A673 (cell line): ENCODE measurements around the gene THBS2. TPM values are rescaled to one million over a fixed set of nuclear protein-coding genes. Genes with fewer than 3 reads are reported as not detected.

Experiments
- BruUV-seq: library from RNA; stranded (reverse); fragments of 400-500 nt; replicated peaks from 2 replicates; lab custom pipeline; 2021; lab: Mats Ljungman, UMichigan
- CTCF ChIA-PET: fragments of 300-600 bp; sonication (Branson Sonifier 250); formaldehyde crosslinking; loops from one replicate; lab custom pipeline; 2022; ENCODE audit warnings: antibody characterized with exemption; lab: Charles Lee
- POLR2A ChIA-PET: fragments of 300-600 bp; sonication (Branson Sonifier 250); formaldehyde crosslinking; loops from one replicate; lab custom pipeline; 2022; ENCODE audit warnings: antibody characterized with exemption; ENCODE audit not compliant: low non-redundant PET; lab: Charles Lee
- DNase-seq: peaks from one replicate; pipeline ENCODE4 v3.0.0-alpha.2; 2015; ENCODE audit warnings: low spot score
- H3K27ac ChIP-seq: fragments of 200-600 bp; sonication (generic); 2 replicates; pipeline ENCODE4 v1.5.1; 2016; ENCODE audit warnings: mixed run types, low read depth, mild to moderate bottlenecking, mixed read lengths, antibody characterized with exemption, low read length; ENCODE audit not compliant: poor library complexity, severe bottlenecking
- H3K27me3 ChIP-seq: fragments of 200-600 bp; sonication (generic); replicated peaks from 2 replicates; pipeline ENCODE4 v1.6.1; 2017; ENCODE audit warnings: mixed run types, low read depth, mild to moderate bottlenecking, mixed read lengths, antibody characterized with exemption, low read length; ENCODE audit not compliant: insufficient read depth, poor library complexity
- H3K36me3 ChIP-seq: fragments of 200-600 bp; sonication (generic); 2 replicates; pipeline ENCODE4 v1.6.1; 2016; ENCODE audit warnings: mixed run types, mild to moderate bottlenecking, mixed read lengths, antibody characterized with exemption, low read length; ENCODE audit not compliant: insufficient read depth, poor library complexity, severe bottlenecking
- H3K4me1 ChIP-seq: fragments of 200-600 bp; sonication (generic); 2 replicates; pipeline ENCODE4 v1.6.1; 2017; ENCODE audit warnings: mixed run types, mild to moderate bottlenecking, mixed read lengths, antibody characterized with exemption, low read length; ENCODE audit not compliant: insufficient read depth, poor library complexity, severe bottlenecking
- H3K4me3 ChIP-seq: fragments of 200-600 bp; sonication (generic); 2 replicates; pipeline ENCODE4 v1.5.1; 2016; ENCODE audit warnings: low read depth, mixed run types, mild to moderate bottlenecking, mixed read lengths, low read length; ENCODE audit not compliant: poor library complexity, severe bottlenecking
- H3K9me3 ChIP-seq: fragments of 200-600 bp; sonication (generic); 2 replicates; pipeline ENCODE4 v1.6.1; 2016; ENCODE audit warnings: mixed run types, low read depth, mild to moderate bottlenecking, mixed read lengths, antibody characterized with exemption, low read length; ENCODE audit not compliant: poor library complexity, severe bottlenecking
- CTCF ChIP-seq: fragments of 300-800, 200-600 bp; sonication (generic); conservative IDR thresholded peaks from 2 replicates; pipeline ENCODE4 v1.5.1; 2017; ENCODE audit warnings: low read depth, mild to moderate bottlenecking, antibody characterized with exemption, low read length, moderate library complexity, mixed read lengths
- EZH2 ChIP-seq: fragments of 200-600 bp; sonication (generic); IDR thresholded peaks from 2 replicates; pipeline ENCODE4 v1.6.1; 2017; ENCODE audit warnings: borderline replicate concordance, low read depth, mild to moderate bottlenecking, mixed read lengths, antibody characterized with exemption, low read length; ENCODE audit not compliant: poor library complexity, severe bottlenecking
- intact Hi-C: fragments of 100-400 bp; cut with micrococcal nuclease; formaldehyde crosslinking; loops from one replicate; pipeline ENCODE4 v1.10.0; 2022; ENCODE audit not compliant: unreplicated experiment
- total RNA-seq: library from RNA; stranded (reverse); gene quantifications from 2 replicates; pipeline ENCODE4 v1.2.3, GENCODE V29; 2021

The THBS2 gene
- total RNA-seq, 1 experiment from 2014 or later = 0.13 TPM

- Histone ChIP-seq H3K4me1 (no peaks in the 10 kb centered on the region), H3K27me3 (no peaks in the 10 kb centered on the region), H3K4me3 (no peak overlapping the region), H3K9me3 (no peaks in the 10 kb centered on the region), H3K27ac (no peak overlapping the region), H3K36me3 (no peaks in the 10 kb centered on the region)
- BruUV-seq = no TSS peak
- intact Hi-C loops = no loop called here
- DNase-seq = no peak
- CTCF ChIA-PET = no interaction called here
- POLR2A ChIA-PET = no interaction called here
- TF ChIP-seq CTCF (no peak), EZH2 (no peak)
Observed at GRCh38 chr6:169230322-169230665, 23.4 kb downstream of the THBS2 start.

DNA sequence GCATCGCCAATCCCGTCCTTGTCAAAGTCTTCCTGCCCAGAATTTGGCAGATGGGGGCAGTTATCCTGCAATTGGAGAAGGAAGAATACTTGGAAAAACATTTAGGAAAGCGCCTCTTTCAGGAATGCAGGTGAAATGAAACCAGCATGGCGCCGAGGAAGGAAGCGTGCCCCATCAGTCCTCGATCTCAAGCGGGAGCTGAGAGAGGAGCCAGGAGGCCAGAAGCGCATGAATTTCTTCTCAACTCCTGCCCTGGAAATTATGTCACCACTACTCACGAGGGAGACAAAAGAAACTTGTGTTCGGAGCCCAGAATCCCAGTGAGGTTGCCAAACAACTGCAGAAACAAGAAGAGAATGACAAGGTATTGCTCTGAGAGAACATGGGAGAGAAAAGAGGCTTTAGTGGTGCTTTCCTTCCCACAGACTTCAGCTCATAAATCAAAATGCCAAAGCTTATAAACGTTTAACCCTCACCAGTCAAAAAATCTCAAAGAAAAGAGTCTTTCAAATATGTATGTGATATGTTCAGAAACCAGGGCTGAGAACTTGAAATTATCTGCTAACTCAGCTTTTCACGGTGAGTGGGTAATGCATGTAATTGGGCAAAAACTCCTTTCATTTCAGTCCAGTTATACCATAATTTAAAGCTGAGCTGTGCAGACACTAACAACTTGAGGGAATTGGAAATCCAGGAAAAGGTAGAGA, 23.9 kb downstream of the THBS2 start:
- Histone ChIP-seq H3K4me1 (no peaks in the 10 kb centered on the region), H3K9me3 (no peaks in the 10 kb centered on the region), H3K27me3 (no peaks in the 10 kb centered on the region), H3K36me3 (no peaks in the 10 kb centered on the region), H3K4me3 (no peak overlapping the region), H3K27ac (no peak overlapping the region)
- TF ChIP-seq CTCF (no peak), EZH2 (no peak)
- ChIA-PET CTCF (no interaction called here), POLR2A (no interaction called here)
- DNase-seq = no peak
- BruUV-seq = no TSS peak
- intact Hi-C loops = no loop called here

- Histone ChIP-seq H3K27me3 (no peaks in the 10 kb centered on the region), H3K9me3 (no peaks in the 10 kb centered on the region), H3K4me1 (no peaks in the 10 kb centered on the region), H3K4me3 (no peak overlapping the region), H3K36me3 (no peaks in the 10 kb centered on the region), H3K27ac (no peak overlapping the region)
- no TSS peak for BruUV-seq
- DNase-seq = no peak
- ChIA-PET POLR2A (no interaction called here), CTCF (no interaction called here)
- intact Hi-C loops = no loop called here
- TF ChIP-seq EZH2 (no peak), CTCF (no peak)
Observed at GRCh38 chr6:169227116-169227515, 26.5 kb downstream of the THBS2 start.
